ENCODE data around the gene PRKAR1B. TPM values are rescaled to one million over a fixed set of nuclear protein-coding genes. Genes with fewer than 3 reads are reported as not detected.
"Not testable (repeated sequence)": the region's sequence is repeated elsewhere in the genome, so short reads cannot be mapped to it uniquely, and the experiment has no call there.

The PRKAR1B gene
- total RNA-seq, 4 donors from 2014 or later: 1.2 to 12.5 (median 3.6) TPM

DNA sequence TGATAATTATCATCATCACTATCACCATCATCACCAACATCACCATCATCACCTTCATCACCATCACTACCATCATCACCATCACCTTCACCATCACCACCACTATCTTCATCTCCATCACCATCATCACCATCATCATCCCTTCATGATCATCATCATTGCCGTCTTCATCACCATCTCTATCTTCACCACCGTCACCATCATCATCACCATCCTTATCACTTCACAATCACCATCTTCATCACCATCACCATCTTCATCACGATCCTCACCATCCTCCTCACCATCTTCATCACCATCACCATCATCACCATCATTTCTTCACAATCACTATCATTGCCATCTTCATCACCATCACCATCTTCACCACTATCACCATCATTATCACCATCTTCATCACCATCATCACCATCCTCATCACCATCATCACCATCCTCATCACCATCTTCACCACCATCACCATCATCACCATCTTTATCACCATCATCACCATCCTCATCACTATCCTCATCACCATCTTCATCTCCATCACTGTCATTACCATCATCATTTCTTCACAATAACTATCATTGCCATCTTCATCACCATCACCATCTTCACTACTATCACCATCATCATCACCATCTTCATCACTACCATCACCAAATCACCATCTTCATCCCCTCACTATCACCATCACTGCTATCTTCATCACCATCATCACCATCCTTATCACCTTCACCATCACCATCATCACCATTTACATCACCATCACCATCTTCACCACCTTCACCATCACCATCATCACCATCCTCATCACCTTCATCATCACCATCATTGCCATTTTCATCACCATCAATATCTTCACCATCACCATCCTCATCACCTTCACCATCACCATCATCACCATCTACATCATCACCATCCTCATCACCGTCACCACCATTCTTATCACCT, 73.0 kb downstream of the PRKAR1B start:
- ATAC-seq: no peak
- Histone ChIP-seq H3K4me3 (no peak overlapping the region), H3K4me1 (no peaks in the 10 kb centered on the region), H3K27ac (no peak overlapping the region), H3K9me3 (no peaks in the 10 kb centered on the region), H3K36me3 (no peaks in the 10 kb centered on the region), H3K27me3 (no peaks in the 10 kb centered on the region)
- no peak for DNase-seq
- in situ Hi-C loops (cut with MboI; ENCODE audit: low sequenced_read_pairs in 4 of 4) (no loop called here), intact Hi-C loops (cut with DNase I; ENCODE audit: low total_unique reads) (no loop called here)
- TF ChIP-seq POLR2A (IDR thresholded peaks at IDR 0.05): no peak
- TF ChIP-seq, protein P1, sequence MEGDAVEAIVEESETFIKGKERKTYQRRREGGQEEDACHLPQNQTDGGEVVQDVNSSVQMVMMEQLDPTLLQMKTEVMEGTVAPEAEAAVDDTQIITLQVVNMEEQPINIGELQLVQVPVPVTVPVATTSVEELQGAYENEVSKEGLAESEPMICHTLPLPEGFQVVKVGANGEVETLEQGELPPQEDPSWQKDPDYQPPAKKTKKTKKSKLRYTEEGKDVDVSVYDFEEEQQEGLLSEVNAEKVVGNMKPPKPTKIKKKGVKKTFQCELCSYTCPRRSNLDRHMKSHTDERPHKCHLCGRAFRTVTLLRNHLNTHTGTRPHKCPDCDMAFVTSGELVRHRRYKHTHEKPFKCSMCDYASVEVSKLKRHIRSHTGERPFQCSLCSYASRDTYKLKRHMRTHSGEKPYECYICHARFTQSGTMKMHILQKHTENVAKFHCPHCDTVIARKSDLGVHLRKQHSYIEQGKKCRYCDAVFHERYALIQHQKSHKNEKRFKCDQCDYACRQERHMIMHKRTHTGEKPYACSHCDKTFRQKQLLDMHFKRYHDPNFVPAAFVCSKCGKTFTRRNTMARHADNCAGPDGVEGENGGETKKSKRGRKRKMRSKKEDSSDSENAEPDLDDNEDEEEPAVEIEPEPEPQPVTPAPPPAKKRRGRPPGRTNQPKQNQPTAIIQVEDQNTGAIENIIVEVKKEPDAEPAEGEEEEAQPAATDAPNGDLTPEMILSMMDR (IDR thresholded peaks at IDR 0.05 in 4 of 5, conservative IDR thresholded peaks at IDR 0.05 in 1 of 5): no peak

DNA sequence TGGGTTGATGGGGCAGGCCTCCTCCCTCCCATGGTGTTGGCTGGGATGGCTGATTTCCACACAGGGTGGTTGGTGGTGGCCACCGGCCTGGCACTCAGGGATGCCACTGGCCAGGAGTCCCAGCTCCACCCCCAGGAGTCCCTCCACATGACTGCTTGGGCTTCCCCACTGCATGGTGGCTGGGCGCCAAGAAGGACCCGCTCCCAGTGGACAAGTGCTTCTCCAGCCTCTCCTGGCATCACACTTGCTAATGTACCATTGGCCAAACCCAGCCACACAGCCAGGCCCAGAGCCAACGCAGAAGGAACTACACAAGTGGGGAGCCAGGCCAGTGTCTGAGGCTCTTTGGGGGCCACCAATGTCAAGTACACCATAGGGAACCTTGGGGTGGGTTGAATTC, 74.2 kb downstream of the PRKAR1B start:
- in situ Hi-C loops (cut with MboI; ENCODE audit: low sequenced_read_pairs in 4 of 4): no loop called here
- DNase-seq (no peak), ATAC-seq (no peak)
- Histone ChIP-seq H3K4me1 (no peaks in the 10 kb centered on the region), H3K36me3 (no peaks in the 10 kb centered on the region), H3K27ac (no peak overlapping the region), H3K4me3 (no peak overlapping the region), H3K9me3 (no peaks in the 10 kb centered on the region), H3K27me3 (no peaks in the 10 kb centered on the region)
- intact Hi-C loops (cut with DNase I; ENCODE audit: low total_unique reads): no loop called here
- TF ChIP-seq, protein P1 (IDR thresholded peaks at IDR 0.05 in 4 of 5, conservative IDR thresholded peaks at IDR 0.05 in 1 of 5): no peak
- TF ChIP-seq POLR2A (IDR thresholded peaks at IDR 0.05): no peak

DNA sequence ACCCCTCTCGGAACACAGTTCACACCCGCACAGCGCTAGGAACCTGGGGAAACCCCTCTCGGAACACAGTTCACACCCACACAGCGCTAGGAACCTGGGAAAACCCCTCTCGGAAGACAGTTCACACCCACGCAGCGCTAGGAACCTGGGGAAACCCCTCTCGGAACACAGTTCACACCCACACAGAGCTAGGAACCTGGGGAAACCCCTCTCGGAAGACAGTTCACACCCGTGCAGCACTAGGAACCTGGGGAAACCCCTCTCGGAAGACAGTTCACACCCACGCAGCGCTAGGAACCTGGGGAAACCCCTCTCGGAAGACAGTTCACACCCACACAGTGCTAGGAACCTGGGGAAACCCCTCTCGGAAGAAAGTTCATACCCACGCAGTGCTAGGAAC, 74.9 kb downstream of the PRKAR1B start:
- H3K4me1 ChIP-seq; ATAC-seq; H3K27ac ChIP-seq; H3K4me3 ChIP-seq; in situ Hi-C loops (cut with MboI; ENCODE audit: low sequenced_read_pairs in 4 of 4); H3K27me3 ChIP-seq; H3K36me3 ChIP-seq; DNase-seq; H3K9me3 ChIP-seq; intact Hi-C loops (cut with DNase I; ENCODE audit: low total_unique reads): not testable (repeated sequence)

DNA sequence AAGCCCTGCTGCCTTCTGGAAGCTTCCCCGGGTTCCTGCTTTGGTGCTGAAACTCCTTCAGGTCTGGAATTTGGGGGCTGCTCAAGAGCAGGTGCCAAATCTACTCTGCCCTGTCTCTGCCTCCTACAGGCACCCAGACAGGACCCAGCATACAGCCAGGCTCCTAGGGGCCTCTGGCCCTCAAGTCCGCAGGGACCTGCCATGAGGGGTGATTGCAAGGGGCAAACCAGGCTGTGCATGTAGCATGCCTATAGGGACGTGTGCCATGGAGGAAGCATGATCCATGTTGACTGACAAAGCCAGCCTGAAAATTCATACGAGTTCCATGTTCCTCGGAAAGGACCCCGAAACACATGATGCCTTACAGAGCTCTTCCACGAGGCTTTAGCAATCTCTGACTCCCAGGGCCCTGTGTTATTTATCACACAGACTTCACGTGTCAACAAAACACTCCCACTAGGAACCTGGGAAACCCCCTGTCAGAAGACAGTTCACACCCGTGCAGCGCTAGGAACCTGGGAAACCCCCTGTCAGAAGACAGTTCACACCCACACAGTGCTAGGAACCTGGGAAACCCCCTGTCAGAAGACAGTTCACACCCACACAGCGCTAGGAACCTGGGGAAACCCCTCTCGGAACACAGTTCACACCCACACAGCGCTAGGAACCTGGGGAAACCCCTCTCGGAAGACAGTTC, 75.9 kb downstream of the PRKAR1B start:
- DNase-seq (no peak), ATAC-seq (no peak)
- in situ Hi-C loops (cut with MboI; ENCODE audit: low sequenced_read_pairs in 4 of 4) (no loop called here), intact Hi-C loops (cut with DNase I; ENCODE audit: low total_unique reads) (no loop called here)
- TF ChIP-seq, protein P1 (IDR thresholded peaks at IDR 0.05 in 4 of 5, conservative IDR thresholded peaks at IDR 0.05 in 1 of 5): no peak
- no peak for TF ChIP-seq POLR2A (IDR thresholded peaks at IDR 0.05)
- Histone ChIP-seq H3K36me3 (no peaks in the 10 kb centered on the region), H3K4me3 (no peak overlapping the region), H3K27me3 (no peaks in the 10 kb centered on the region), H3K4me1 (no peaks in the 10 kb centered on the region), H3K9me3 (no peaks in the 10 kb centered on the region), H3K27ac (no peak overlapping the region)

DNA sequence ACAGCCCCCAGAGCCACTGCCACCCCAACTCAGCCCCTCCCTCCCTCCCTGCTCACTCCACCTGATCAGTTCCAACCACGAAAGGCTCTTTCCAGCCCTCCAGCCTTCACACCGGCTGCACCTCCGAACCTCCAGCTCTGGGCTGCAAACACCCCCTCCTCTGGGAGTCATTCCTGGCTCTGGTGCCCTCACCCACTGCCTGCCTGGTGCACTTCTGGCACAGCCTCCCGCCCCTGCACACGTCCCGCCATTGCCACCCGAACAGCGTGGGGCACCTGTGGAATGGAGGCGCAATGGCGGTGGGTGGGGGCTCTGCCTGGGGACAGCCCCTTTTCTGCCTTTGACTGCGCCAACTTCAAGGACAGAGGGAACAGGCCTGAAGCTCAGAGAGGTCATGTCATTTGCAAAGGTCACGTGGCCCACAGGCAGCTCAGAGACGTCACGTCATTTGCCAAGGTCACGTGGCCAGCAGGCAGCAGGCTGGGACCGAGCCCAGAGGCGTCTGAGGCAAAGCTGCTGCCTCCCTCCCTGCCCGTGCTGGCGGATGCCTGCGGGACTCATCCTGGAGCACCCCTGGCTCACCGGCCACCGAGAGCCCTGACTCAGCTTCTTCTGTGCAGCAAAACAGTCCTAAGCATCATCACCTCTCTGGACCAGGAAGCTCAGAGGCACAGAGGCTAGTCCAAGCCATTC, 76.6 kb downstream of the PRKAR1B start:
- no peak overlapping the region for H3K4me3 ChIP-seq
- H3K27ac ChIP-seq: no peak overlapping the region

More for the DNA sequence above, 76.6 kb downstream of the PRKAR1B start:
- Histone ChIP-seq H3K4me1 (no peaks in the 10 kb centered on the region), H3K27me3 (no peaks in the 10 kb centered on the region), H3K36me3 (no peaks in the 10 kb centered on the region), H3K9me3 (no peaks in the 10 kb centered on the region)
- ATAC-seq: no peak
- TF ChIP-seq POLR2A (IDR thresholded peaks at IDR 0.05): no peak
- TF ChIP-seq, protein P1 (IDR thresholded peaks at IDR 0.05 in 4 of 5, conservative IDR thresholded peaks at IDR 0.05 in 1 of 5): no peak
- intact Hi-C loops (cut with DNase I; ENCODE audit: low total_unique reads) (no loop called here), in situ Hi-C loops (cut with MboI; ENCODE audit: low sequenced_read_pairs in 4 of 4) (no loop called here)
- no peak for DNase-seq

All from gastrocnemius medialis (tissue), 4 donors.